KOPT-K1 (cell line): Measurements from ENCODE around the gene RHBDL2.
"Not testable (repeated sequence)": the region's sequence is repeated elsewhere in the genome, so short reads cannot be mapped to it uniquely, and the experiment has no call there.

Experiments used
- H3K27ac ChIP-seq: fragments of 200-600 bp; sonication (generic); 2 replicates; pipeline ENCODE4 v1.5.1; 2016; ENCODE audit warnings: antibody characterized with exemption, mild to moderate bottlenecking, low read depth, low read length; ENCODE audit not compliant: poor library complexity, severe bottlenecking
- H3K36me3 ChIP-seq: fragments of 200-600 bp; sonication (generic); 2 replicates; pipeline ENCODE4 v1.5.1; 2017; ENCODE audit warnings: antibody characterized with exemption, mild to moderate bottlenecking, low read length, moderate library complexity; ENCODE audit not compliant: insufficient read depth
- H3K9me3 ChIP-seq: fragments of 200-600 bp; sonication (generic); 2 replicates; pipeline ENCODE4 v1.5.1; 2017; ENCODE audit warnings: antibody characterized with exemption, low read length, mild to moderate bottlenecking; ENCODE audit not compliant: insufficient read depth, poor library complexity, severe bottlenecking

The RHBDL2 gene

GRCh38 chr1:38915352-38915948 is 26.2 kb downstream of the RHBDL2 start:
- H3K36me3 ChIP-seq = no peaks in the 10 kb centered on the region
- H3K27ac ChIP-seq = no peak overlapping the region
- H3K9me3 ChIP-seq = no peaks in the 10 kb centered on the region

GRCh38 chr1:38914908-38915307 is 26.7 kb downstream of the RHBDL2 start:
- not testable (repeated sequence) for H3K36me3 ChIP-seq, H3K9me3 ChIP-seq, H3K27ac ChIP-seq

GRCh38 chr1:38908821-38909220 is 32.8 kb downstream of the RHBDL2 start:
- Histone ChIP-seq H3K9me3 (peaks cover 18% of the 10 kb centered on the region), H3K27ac (no peak overlapping the region), H3K36me3 (no peaks in the 10 kb centered on the region)

DNA sequence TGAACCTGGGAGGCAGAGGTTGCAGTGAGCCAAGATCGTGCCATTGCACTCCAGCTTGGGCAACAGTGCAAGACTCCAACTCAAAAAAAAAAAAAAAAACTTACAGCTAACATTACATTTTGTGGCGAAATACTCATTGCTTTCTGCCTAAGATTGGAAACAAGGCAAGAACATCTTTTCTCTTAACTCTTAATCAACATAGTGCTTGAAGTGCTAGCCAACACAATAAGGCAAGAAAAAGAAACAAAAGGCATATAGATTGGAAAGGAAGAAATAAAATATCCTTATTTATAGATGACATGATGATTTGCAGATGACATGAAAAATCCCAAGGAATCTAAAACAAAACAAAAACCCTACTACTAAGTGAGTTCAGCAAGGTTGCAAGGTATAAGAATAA is 35.6 kb downstream of the RHBDL2 start:
- no peak overlapping the region for H3K27ac ChIP-seq
- H3K36me3 ChIP-seq = no peaks in the 10 kb centered on the region
- peaks cover 18% of the 10 kb centered on the region for H3K9me3 ChIP-seq

GRCh38 chr1:38899560-38899959 is 42.1 kb downstream of the RHBDL2 start:
- Histone ChIP-seq H3K27ac (no peak overlapping the region), H3K36me3 (no peaks in the 10 kb centered on the region), H3K9me3 (no peaks in the 10 kb centered on the region)

DNA sequence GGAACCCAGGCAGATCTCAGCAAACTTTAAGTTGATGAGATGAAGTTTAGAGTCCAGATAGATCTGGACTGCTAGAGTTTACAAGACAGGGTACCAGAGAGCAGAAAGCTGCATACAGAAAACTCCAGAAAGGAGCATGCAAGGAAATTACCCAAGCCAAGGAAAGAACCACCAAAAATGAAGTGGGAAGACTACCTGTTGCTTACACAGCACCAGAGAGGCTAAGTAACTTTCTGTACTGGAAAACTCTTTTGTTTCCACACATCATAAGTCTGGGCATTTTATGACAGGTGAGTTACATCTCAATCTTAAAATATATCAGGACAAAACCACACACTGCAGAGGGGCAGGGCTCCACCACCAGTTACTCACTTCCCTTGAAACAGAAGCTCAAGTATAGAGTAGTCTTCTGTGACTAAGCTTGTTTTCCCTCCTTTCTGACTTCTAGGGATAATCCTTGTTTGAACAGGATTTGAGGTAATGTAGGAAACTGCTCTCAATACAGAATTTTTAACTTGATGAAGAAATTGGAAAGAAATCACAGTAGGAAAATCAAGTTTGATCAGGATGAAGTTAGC is 42.9 kb downstream of the RHBDL2 start:
- Histone ChIP-seq H3K9me3 (no peaks in the 10 kb centered on the region), H3K27ac (no peak overlapping the region), H3K36me3 (no peaks in the 10 kb centered on the region)

DNA sequence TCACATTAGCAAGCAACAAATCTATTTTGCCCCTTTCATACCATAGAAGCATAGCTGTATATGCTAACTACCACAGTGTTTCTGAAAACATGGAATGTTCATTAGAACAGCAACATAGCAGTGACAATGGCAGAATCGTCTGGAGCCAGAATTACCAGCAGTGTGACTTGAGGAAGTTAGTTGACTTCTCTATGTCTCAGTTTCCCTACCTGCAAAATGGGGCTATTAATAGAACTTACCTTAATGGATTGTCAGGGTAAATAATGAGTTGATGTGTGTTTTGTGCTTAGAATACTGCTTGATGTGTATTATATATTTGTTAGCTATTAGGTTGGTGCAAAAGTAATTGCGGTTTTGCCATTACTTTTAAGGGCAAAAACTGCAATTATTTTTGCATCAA is 45.5 kb downstream of the RHBDL2 start:
- H3K27ac ChIP-seq = no peak overlapping the region
- no peaks in the 10 kb centered on the region for H3K9me3 ChIP-seq
- H3K36me3 ChIP-seq = no peaks in the 10 kb centered on the region

GRCh38 chr1:38892976-38893375 is 48.7 kb downstream of the RHBDL2 start:
- H3K27ac ChIP-seq = no peak overlapping the region
- H3K36me3 ChIP-seq = no peaks in the 10 kb centered on the region

GRCh38 chr1:38891753-38892152 is 49.9 kb downstream of the RHBDL2 start:
- Histone ChIP-seq H3K9me3 (no peaks in the 10 kb centered on the region), H3K27ac (no peak overlapping the region), H3K36me3 (no peaks in the 10 kb centered on the region)

More at GRCh38 chr1:38892976-38893375, 48.7 kb downstream of the RHBDL2 start:
- no peaks in the 10 kb centered on the region for H3K9me3 ChIP-seq

- Histone ChIP-seq H3K9me3 (no peaks in the 10 kb centered on the region), H3K27ac (no peak overlapping the region), H3K36me3 (no peaks in the 10 kb centered on the region)
These were observed 52.0 kb downstream of the RHBDL2 start for GRCh38 chr1:38889589-38889988.

DNA sequence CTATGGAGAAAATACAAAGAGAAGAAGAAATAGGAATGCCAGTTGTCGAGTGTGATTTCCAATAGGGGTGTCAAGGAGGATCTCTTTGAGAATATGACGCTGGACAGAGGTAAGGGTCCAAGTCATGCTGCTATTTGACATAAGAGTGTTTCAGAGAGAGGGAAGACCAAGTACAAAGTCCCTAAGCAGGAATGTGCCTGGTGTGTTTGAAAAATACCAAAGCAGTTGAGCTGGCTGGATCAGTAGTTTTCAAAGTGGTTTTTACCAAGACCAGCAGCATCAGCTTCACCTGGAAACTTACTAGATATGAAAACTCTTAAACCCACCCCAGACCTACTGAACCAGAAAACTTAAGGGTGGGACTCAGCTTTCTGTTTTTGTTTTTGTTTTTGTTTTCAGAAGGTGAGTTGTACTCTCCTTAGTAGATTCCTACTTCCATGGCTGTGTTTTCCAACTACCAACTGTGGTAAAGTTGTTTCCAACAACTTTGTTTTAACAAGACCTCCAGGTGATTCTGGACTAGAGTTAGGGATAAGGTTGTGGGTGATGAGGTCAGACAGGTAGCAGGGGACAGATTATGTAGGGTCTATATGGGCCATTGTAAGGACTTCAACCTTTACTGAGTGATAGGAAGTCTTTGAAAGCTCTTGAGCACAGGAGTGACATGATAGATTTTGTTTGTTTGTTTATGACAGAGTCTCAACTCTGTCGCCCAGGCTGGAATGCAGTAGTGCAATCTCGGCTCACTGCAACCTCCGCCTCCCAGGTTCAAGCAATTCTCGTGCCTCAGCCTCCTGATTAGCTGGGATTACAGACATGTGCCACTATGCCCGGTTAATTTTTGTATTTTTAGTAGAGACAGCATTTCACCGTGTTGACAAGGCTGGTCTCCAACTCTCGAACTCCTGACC is 53.0 kb downstream of the RHBDL2 start:
- H3K9me3 ChIP-seq = no peaks in the 10 kb centered on the region
- no peaks in the 10 kb centered on the region for H3K36me3 ChIP-seq
- H3K27ac ChIP-seq = no peak overlapping the region

GRCh38 chr1:38885092-38885491 is 56.5 kb downstream of the RHBDL2 start:
- H3K36me3 ChIP-seq = no peaks in the 10 kb centered on the region
- H3K9me3 ChIP-seq = no peaks in the 10 kb centered on the region
- no peak overlapping the region for H3K27ac ChIP-seq

DNA sequence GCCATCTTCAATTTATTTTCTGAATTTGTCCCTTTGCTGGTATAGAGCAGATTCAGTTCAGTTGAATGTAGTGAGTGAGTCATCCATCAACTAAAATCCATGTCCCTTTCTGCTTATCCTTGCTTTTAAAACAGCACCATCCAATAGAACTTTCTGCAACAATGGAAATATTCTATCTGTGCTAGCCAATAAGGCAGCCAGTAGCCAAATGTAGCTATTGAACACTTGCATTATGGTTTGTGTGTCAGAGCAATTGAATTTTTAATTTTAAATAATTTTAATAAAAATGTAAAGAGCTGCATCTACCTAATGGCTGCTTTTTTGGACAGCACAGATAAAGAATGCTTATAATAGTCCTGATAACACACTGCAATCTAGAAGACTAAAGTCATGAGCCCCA is 60.1 kb downstream of the RHBDL2 start, which contains the start of gene GJA9:
Gene GJA9, minus strand, starts transcription at position 101 of the 400 bp plus-strand sequence. CDS start 5,489 bp downstream, outside the sequence.
- Histone ChIP-seq H3K9me3 (no peaks in the 10 kb centered on the region), H3K27ac (no peak within 1 kb of the TSS), H3K36me3 (no peaks in the 10 kb centered on the region)

DNA sequence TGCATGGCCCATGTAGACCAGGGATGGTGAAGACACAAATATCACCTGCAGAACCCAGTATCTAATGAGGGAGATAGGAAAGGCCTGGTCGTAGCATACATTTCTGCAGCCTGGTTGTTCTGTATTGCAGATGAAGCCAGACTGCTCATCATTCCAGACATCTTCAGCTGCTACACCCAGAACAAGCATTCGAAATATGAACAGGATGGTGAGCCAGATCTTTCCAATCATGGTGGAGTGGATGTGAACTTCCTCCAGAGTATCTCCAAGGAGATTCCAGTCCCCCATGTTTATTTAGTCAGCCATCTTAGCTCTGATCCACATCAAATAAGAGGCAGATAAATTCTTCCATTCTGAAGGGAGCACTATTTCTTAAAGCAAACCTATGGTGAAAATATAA is 65.8 kb downstream of the RHBDL2 start:
- no peak overlapping the region for H3K27ac ChIP-seq
- no peaks in the 10 kb centered on the region for H3K9me3 ChIP-seq
- H3K36me3 ChIP-seq = no peaks in the 10 kb centered on the region
